ENCODE measurements around the gene GJD4. TPM values are rescaled to one million over a fixed set of nuclear protein-coding genes. Genes with fewer than 3 reads are reported as not detected.

The GJD4 gene
- total and polyA plus RNA-seq, 2 of the 4 experiments (the other 2 are of a cell fraction) = not detected

DNA sequence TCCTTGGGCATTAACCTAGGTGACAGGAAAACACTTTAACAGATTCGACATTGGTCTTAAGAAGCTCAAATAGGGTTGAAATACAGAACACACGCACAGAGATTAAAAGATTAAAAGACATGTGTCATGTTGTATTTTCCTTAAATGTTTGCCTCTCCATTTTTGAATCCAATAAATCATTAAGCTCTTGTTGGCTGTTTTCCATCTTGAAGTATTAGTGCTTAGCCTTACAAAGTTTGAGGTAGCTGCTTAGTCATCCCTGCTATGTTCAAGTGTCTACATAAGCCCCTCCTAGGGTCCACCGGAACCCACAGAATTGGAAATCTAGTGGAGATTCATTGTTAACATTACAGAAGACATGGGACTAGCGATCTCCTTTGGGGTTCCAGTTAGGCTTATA lies 12.7 kb upstream of the GJD4 start:
- no peak overlapping the region for H2BK5ac ChIP-seq (ENCODE audit: low read depth, low read length, poor library complexity, severe bottlenecking)
- no peak overlapping the region for H2AFZ ChIP-seq (replicated peaks; ENCODE audit: low read length, poor library complexity)
- intact Hi-C loops (cut with micrococcal nuclease) (loop anchor here (10.0 kb wide), 1 partner anchor 358 kb away; no protein-coding TSS in a partner anchor), dilution Hi-C loops (cut with HindIII; ENCODE audit: low sequenced_read_pairs, unreplicated experiment) (no loop called here), in situ Hi-C loops (cut with MboI; ENCODE audit: low sequenced_read_pairs) (no loop called here)
- ChIA-PET CTCF (no interaction called here), POLR2A (ENCODE audit: unreplicated experiment) (no interaction called here)
- no peaks in the 10 kb centered on the region for H3K9me1 ChIP-seq (ENCODE audit: insufficient read depth, low read length)
- H4K91ac ChIP-seq (ENCODE audit: insufficient read depth, low read depth, low read length) = no peak overlapping the region
- H2BK20ac ChIP-seq (ENCODE audit: low read depth, low read length) = no peak overlapping the region
- peaks cover 9% of the 10 kb centered on the region for H3K9me3 ChIP-seq (ENCODE audit: control insufficient read depth, insufficient read depth, low read length)
- no peaks in the 10 kb centered on the region for H4K20me1 ChIP-seq (ENCODE audit: insufficient read depth, low read length)
- H3K4ac ChIP-seq (ENCODE audit: low read depth, low read length) = no peak overlapping the region
- no peak for TF ChIP-seq MXI1 (IDR thresholded peaks at IDR 0.05; ENCODE audit: borderline replicate concordance, low read depth, low read length)
- TF ChIP-seq, protein P1, sequence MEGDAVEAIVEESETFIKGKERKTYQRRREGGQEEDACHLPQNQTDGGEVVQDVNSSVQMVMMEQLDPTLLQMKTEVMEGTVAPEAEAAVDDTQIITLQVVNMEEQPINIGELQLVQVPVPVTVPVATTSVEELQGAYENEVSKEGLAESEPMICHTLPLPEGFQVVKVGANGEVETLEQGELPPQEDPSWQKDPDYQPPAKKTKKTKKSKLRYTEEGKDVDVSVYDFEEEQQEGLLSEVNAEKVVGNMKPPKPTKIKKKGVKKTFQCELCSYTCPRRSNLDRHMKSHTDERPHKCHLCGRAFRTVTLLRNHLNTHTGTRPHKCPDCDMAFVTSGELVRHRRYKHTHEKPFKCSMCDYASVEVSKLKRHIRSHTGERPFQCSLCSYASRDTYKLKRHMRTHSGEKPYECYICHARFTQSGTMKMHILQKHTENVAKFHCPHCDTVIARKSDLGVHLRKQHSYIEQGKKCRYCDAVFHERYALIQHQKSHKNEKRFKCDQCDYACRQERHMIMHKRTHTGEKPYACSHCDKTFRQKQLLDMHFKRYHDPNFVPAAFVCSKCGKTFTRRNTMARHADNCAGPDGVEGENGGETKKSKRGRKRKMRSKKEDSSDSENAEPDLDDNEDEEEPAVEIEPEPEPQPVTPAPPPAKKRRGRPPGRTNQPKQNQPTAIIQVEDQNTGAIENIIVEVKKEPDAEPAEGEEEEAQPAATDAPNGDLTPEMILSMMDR (conservative IDR thresholded peaks at IDR 0.05; ENCODE audit: low read depth, low read length) = no peak
- TF ChIP-seq CEBPB (IDR thresholded peaks at IDR 0.05; ENCODE audit: low read depth, low read length) = no peak
- TF ChIP-seq, protein P2, sequence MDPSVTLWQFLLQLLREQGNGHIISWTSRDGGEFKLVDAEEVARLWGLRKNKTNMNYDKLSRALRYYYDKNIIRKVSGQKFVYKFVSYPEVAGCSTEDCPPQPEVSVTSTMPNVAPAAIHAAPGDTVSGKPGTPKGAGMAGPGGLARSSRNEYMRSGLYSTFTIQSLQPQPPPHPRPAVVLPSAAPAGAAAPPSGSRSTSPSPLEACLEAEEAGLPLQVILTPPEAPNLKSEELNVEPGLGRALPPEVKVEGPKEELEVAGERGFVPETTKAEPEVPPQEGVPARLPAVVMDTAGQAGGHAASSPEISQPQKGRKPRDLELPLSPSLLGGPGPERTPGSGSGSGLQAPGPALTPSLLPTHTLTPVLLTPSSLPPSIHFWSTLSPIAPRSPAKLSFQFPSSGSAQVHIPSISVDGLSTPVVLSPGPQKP (IDR thresholded peaks at IDR 0.05; ENCODE audit: borderline replicate concordance, low read depth, low read length) = no peak
- TF ChIP-seq, protein P3, sequence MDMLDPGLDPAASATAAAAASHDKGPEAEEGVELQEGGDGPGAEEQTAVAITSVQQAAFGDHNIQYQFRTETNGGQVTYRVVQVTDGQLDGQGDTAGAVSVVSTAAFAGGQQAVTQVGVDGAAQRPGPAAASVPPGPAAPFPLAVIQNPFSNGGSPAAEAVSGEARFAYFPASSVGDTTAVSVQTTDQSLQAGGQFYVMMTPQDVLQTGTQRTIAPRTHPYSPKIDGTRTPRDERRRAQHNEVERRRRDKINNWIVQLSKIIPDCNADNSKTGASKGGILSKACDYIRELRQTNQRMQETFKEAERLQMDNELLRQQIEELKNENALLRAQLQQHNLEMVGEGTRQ (IDR thresholded peaks at IDR 0.05; ENCODE audit: low read depth, low read length) = no peak
- TF ChIP-seq FOS (IDR thresholded peaks at IDR 0.05; ENCODE audit: low read depth, low read length) = no peak
- no peak for TF ChIP-seq POLR2A (IDR thresholded peaks at IDR 0.05; ENCODE audit: low read depth, low read length)
- no peak for TF ChIP-seq SMC3 (IDR thresholded peaks at IDR 0.05; ENCODE audit: low read depth, low read length)
- TF ChIP-seq NFE2L2 (IDR thresholded peaks at IDR 0.05; ENCODE audit: low read depth, low read length) = no peak
- no peak for TF ChIP-seq MAFK (IDR thresholded peaks at IDR 0.05; ENCODE audit: low read depth, low read length)
- TF ChIP-seq RCOR1 (IDR thresholded peaks at IDR 0.05; ENCODE audit: insufficient replicate concordance, low read length) = no peak
- TF ChIP-seq BHLHE40 (IDR thresholded peaks at IDR 0.05; ENCODE audit: low read depth, low read length) = no peak
- no peak for TF ChIP-seq CHD1 (IDR thresholded peaks at IDR 0.05; ENCODE audit: low read depth, low read length)
- TF ChIP-seq RAD21 (IDR thresholded peaks at IDR 0.05; ENCODE audit: low read length) = no peak
- no peak for TF ChIP-seq RFX5 (IDR thresholded peaks at IDR 0.05; ENCODE audit: low read depth, low read length)
- no CpG with 5 or more reads among the region's 4 CpGs for WGBS, 2 experiments (ENCODE audit: extremely low coverage in 2 of 2, insufficient read length in 1 of 2)
- no peak overlapping the region for H3K4me2 ChIP-seq (ENCODE audit: low read depth, low read length)
- H3K9ac ChIP-seq (ENCODE audit: low read depth, low read length) = no peak overlapping the region
- H2BK120ac ChIP-seq (ENCODE audit: low read depth, low read length) = no peak overlapping the region
- H4K5ac ChIP-seq (ENCODE audit: low read depth, low read length) = no peak overlapping the region
- no peak overlapping the region for H3K56ac ChIP-seq (ENCODE audit: extremely low read depth, insufficient read depth, low read length)
- no peak overlapping the region for H2AK9ac ChIP-seq (replicated peaks; ENCODE audit: low read depth, low read length, poor library complexity)
- no peak overlapping the region for H2BK15ac ChIP-seq (ENCODE audit: low read depth, low read length)
- H3K79me1 ChIP-seq (ENCODE audit: low read depth in 1 of 2, low read length in 2 of 2) = no peaks in the 10 kb centered on the region
- no TSS peak for BruUV-seq (replicated peaks)
- no peak overlapping the region for H3K18ac ChIP-seq (ENCODE audit: low read depth, low read length)
- no peak overlapping the region for H2AK5ac ChIP-seq (ENCODE audit: low read depth, low read length)
- no peak overlapping the region for H3K23ac ChIP-seq (ENCODE audit: low read depth, low read length)
- no peak for DNase-seq
- H4K8ac ChIP-seq (ENCODE audit: low read depth in 2 of 2, low read length in 2 of 2) = no peak overlapping the region
- no peaks in the 10 kb centered on the region for H3K36me3 ChIP-seq (ENCODE audit: control insufficient read depth, insufficient read depth, low read length)
- H3K4me1 ChIP-seq (ENCODE audit: control insufficient read depth, insufficient read depth, low read length) = no peaks in the 10 kb centered on the region
- H3K27ac ChIP-seq (ENCODE audit: insufficient read depth, low read length) = no peak overlapping the region
- no peak overlapping the region for H3K4me3 ChIP-seq (ENCODE audit: insufficient read depth, low read depth, low read length)
- ATAC-seq (ENCODE audit: low read depth) = no peak
- H3K14ac ChIP-seq (replicated peaks; ENCODE audit: low read depth, low read length) = no peak overlapping the region
- H3K27me3 ChIP-seq (ENCODE audit: control insufficient read depth, insufficient read depth, low read length) = peaks cover 28% of the 10 kb centered on the region
